Keratinocyte (primary cell): Measurements from ENCODE around the gene CEP78. TPM values are rescaled to one million over a fixed set of nuclear protein-coding genes. Genes with fewer than 3 reads are reported as not detected.

ENCODE experiments used
- DNase-seq: peaks from one replicate; pipeline ENCODE4 v3.0.0-alpha.2; 2011; ENCODE audit warnings: low read depth, missing footprints, low spot score
- FAIRE-seq: peaks from 2 replicates; lab custom pipeline; 2011; peaks lifted over from hg19 to GRCh38; lab: Jason Lieb, UNC
- H2AFZ ChIP-seq: 2 replicates; pipeline ENCODE4 v1.6.0; 2012; ENCODE audit warnings: low read length, control low read depth, inconsistent platforms; ENCODE audit not compliant: control insufficient read depth
- H3K27ac ChIP-seq: 2 replicates; pipeline ENCODE4 v1.5.1; 2011; ENCODE audit warnings: low read length; ENCODE audit not compliant: control insufficient read depth, insufficient read depth
- H3K27me3 ChIP-seq: 3 replicates; pipeline ENCODE4 v1.6.0; 2011; ENCODE audit warnings: low read length; ENCODE audit not compliant: control insufficient read depth, insufficient read depth; ENCODE audit errors: extremely low read depth
- H3K36me3 ChIP-seq, 2 experiments: 2 replicates in 1 of 2; 3 replicates in 1 of 2; pipeline ENCODE4 v1.5.1; 2011; ENCODE audit warnings: low read length in 2 of 2, mild to moderate bottlenecking in 1 of 2; ENCODE audit not compliant: control insufficient read depth in 2 of 2, insufficient read depth in 2 of 2; ENCODE audit errors: extremely low read depth in 1 of 2
- H3K4me1 ChIP-seq: 3 replicates; pipeline ENCODE4 v1.5.1; 2011; ENCODE audit warnings: low read length; ENCODE audit not compliant: control insufficient read depth, insufficient read depth; ENCODE audit errors: extremely low read depth
- H3K4me2 ChIP-seq: 3 replicates; pipeline ENCODE4 v1.6.0; 2011; ENCODE audit warnings: low read depth, low read length; ENCODE audit not compliant: control insufficient read depth, insufficient read depth; ENCODE audit errors: extremely low read depth
- H3K4me3 ChIP-seq, 3 experiments: fragments of 200-600 bp in 1 of 3; sonication (generic) in 1 of 3; 2 replicates in 2 of 3; 3 replicates in 1 of 3; pipeline ENCODE4 v1.5.1; 2011 to 2016; ENCODE audit warnings: low read length in 3 of 3, mild to moderate bottlenecking in 3 of 3, control low read depth in 2 of 3, inconsistent platforms in 1 of 3, low read depth in 1 of 3, mixed read lengths in 1 of 3, mixed run types in 1 of 3, moderate library complexity in 1 of 3; ENCODE audit not compliant: control insufficient read depth in 2 of 3, insufficient read depth in 2 of 3; ENCODE audit errors: extremely low read depth in 1 of 3
- H3K79me2 ChIP-seq: 2 replicates; pipeline ENCODE4 v1.6.0; 2012; ENCODE audit warnings: low read length; ENCODE audit not compliant: control insufficient read depth, insufficient read depth
- H3K9ac ChIP-seq: 3 replicates; pipeline ENCODE4 v1.6.0; 2011; ENCODE audit warnings: low read length; ENCODE audit not compliant: control insufficient read depth, insufficient read depth; ENCODE audit errors: extremely low read depth
- H3K9me1 ChIP-seq: 3 replicates; pipeline ENCODE4 v1.6.0; 2011; ENCODE audit warnings: low read length; ENCODE audit not compliant: control insufficient read depth, insufficient read depth; ENCODE audit errors: extremely low read depth
- H3K9me3 ChIP-seq: 2 replicates; pipeline ENCODE4 v1.5.1; 2012; ENCODE audit warnings: low read depth, low read length; ENCODE audit not compliant: control insufficient read depth
- H4K20me1 ChIP-seq: 3 replicates; pipeline ENCODE4 v1.6.0; 2011; ENCODE audit warnings: low read length; ENCODE audit not compliant: control insufficient read depth, insufficient read depth; ENCODE audit errors: extremely low read depth
- CTCF ChIP-seq, 3 experiments: IDR thresholded peaks in 1 of 3; conservative IDR thresholded peaks in 1 of 3; optimal IDR thresholded peaks in 1 of 3; 2 replicates in 2 of 3; 3 replicates in 1 of 3; pipeline versions ENCODE3 to v1.5.1; 2011; ENCODE audit warnings: low read length in 3 of 3, mild to moderate bottlenecking in 3 of 3, moderate library complexity in 2 of 3, control low read depth in 1 of 3, inconsistent platforms in 1 of 3; ENCODE audit not compliant: insufficient read depth in 2 of 3; ENCODE audit errors: extremely low read depth in 1 of 3
- EZH2 ChIP-seq: IDR thresholded peaks from one replicate; pipeline ENCODE4 v1.6.1; 2012; ENCODE audit warnings: inconsistent platforms, mild to moderate bottlenecking, low read length, moderate library complexity
- dilution Hi-C: fragments of 300-500 bp; cut with MboI; formaldehyde crosslinking; loops from one replicate; pipeline ENCODE4 v1.7.0; 2020; ENCODE audit warnings: low sequenced_read_pairs; ENCODE audit not compliant: extremely low pct_ligation_motif_present
- polyA plus RNA-seq, 5 experiments: library from polyadenylated mRNA; depleted of rRNA in 3 of 5; stranded (reverse) in 3 of 5; stranded (forward) in 1 of 5; unstranded in 1 of 5; fragments of >200 nt; gene quantifications; 1 replicate in 1 of 5; 2 replicates in 3 of 5; 3 replicates in 1 of 5; pipeline versions ENCODE4 v1.2.1 to v1.2.3, GENCODE V29; 2011 to 2012; ENCODE audit warnings: missing spikeins in 2 of 5, low read depth in 1 of 5, low replicate concordance in 1 of 5

CEP78 gene
- polyA plus RNA-seq, 1 donor (not counting 4 experiments of a cell fraction or from before 2014, with no cell fraction given), result 13.2 TPM

GRCh38 chr9:78311075-78311474, 75.2 kb downstream of the CEP78 start:
- H3K27me3 ChIP-seq, result no peaks in the 10 kb centered on the region
- no peak overlapping the region for H3K4me3 ChIP-seq
- H3K36me3 ChIP-seq, result peaks cover 4 to 37% of the 10 kb centered on the region in 2 experiments
- FAIRE-seq (no peak), DNase-seq (no peak)
- H4K20me1 ChIP-seq, result peaks cover 3% of the 10 kb centered on the region
- dilution Hi-C loops, result no loop called here
- H3K4me2 ChIP-seq, result no peak overlapping the region
- no peak overlapping the region for H2AFZ ChIP-seq
- TF ChIP-seq EZH2 (no peak), CTCF (optimal IDR thresholded peaks at IDR 0.05 in 1 of 3, IDR thresholded peaks at IDR 0.05 in 1 of 3, conservative IDR thresholded peaks at IDR 0.05 in 1 of 3; ENCODE audit: extremely low read depth in 1 of 3, insufficient read depth in 2 of 3, low read length in 3 of 3) (no peak)
- no peaks in the 10 kb centered on the region for H3K9me1 ChIP-seq
- H3K4me1 ChIP-seq, result no peaks in the 10 kb centered on the region
- no peak overlapping the region for H3K27ac ChIP-seq
- no peaks in the 10 kb centered on the region for H3K79me2 ChIP-seq
- H3K9ac ChIP-seq, result no peak overlapping the region
- no peaks in the 10 kb centered on the region for H3K9me3 ChIP-seq

- no peaks in the 10 kb centered on the region for H3K9me1 ChIP-seq
- no peak overlapping the region for H3K27ac ChIP-seq
- no peak overlapping the region for H3K4me2 ChIP-seq
- no peak overlapping the region for H3K4me3 ChIP-seq
- no peak overlapping the region for H2AFZ ChIP-seq
- peaks cover 2 to 37% of the 10 kb centered on the region in 2 experiments for H3K36me3 ChIP-seq
- H3K9me3 ChIP-seq, result no peaks in the 10 kb centered on the region
- H3K4me1 ChIP-seq, result no peaks in the 10 kb centered on the region
- no peak overlapping the region for H3K9ac ChIP-seq
- FAIRE-seq, result no peak
- no peaks in the 10 kb centered on the region for H3K79me2 ChIP-seq
- H4K20me1 ChIP-seq, result peaks cover 3% of the 10 kb centered on the region
- H3K27me3 ChIP-seq, result no peaks in the 10 kb centered on the region
- TF ChIP-seq EZH2 (no peak), CTCF (optimal IDR thresholded peaks at IDR 0.05 in 1 of 3, IDR thresholded peaks at IDR 0.05 in 1 of 3, conservative IDR thresholded peaks at IDR 0.05 in 1 of 3; ENCODE audit: extremely low read depth in 1 of 3, insufficient read depth in 2 of 3, low read length in 3 of 3) (no peak)
- no peak for DNase-seq
- dilution Hi-C loops, result no loop called here
Observed at GRCh38 chr9:78311886-78312524, 76.1 kb downstream of the CEP78 start.
